Stimulated activated CD4-positive, alpha-beta T cell treated with anti-CD3 and anti-CD28 coated beads, Interleukin-15, amount 100 ng/mL, for 24 hours (primary cell): ENCODE results near the gene PUDP.
"Not testable (repeated sequence)": the region's sequence is repeated elsewhere in the genome, so short reads cannot be mapped to it uniquely, and the experiment has no call there.

Source experiments
- DNase-seq: peaks from one replicate; pipeline ENCODE4 v3.0.0-alpha.2; 2020

Gene PUDP

DNA sequence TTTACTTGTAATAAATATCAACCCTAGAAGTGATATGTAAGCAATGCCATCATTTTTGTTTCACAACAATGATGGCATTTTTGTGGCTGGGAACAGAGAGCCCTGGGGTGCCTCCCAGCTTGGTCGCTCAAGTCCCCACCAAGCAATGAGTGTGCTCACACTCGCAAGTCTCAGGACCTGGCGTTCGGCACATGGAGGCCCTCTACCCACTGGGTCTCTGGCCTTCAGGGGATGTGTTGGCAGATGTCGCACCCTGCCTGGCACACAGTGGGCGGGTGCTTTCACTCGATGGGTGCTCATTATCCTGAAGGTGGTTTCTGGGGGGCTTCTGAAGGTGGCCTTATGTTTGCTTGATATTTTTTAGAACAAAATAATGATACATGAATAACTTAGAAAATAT lies 75.1 kb downstream of the PUDP start:
- DNase-seq = no peak

DNA sequence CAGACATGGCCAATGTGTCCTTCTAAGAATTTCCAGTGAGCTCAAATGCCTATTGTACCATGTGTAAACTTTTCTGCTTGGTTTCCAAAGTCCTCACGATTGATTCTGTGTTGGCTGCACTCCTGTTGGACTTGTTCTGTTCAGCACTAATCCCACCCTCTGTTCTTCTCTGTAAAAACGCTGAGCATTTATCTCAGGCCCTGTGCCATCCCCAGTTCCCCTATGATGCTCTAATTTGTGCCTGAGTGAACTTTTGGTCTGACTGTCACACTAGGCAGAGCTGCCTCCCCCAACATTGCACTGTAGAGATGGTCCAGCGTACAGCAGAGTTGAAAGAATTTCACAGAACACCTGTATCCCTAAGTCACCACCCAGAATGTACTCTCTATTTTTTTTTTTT lies 76.6 kb downstream of the PUDP start:
- DNase-seq = no peak

DNA sequence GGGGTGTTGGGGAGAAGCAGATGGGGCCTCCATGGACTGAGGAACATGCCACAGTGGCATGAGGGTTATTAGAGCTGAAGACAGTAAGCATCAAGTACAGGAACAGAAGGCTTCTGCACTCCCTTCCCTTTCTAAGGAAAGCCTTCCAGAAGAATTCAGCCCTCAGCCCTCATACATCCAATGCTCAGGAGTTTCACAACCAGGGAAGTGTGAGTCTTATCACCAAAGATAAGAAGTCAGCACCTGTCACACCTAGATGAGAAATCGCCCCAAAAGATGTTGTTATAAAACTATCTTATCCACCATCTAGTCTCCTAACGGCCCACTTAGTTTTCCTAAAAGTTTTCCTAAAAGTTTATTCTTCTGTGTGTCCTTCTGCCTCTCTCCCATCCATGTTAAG lies 78.4 kb downstream of the PUDP start:
- DNase-seq = no peak

DNA sequence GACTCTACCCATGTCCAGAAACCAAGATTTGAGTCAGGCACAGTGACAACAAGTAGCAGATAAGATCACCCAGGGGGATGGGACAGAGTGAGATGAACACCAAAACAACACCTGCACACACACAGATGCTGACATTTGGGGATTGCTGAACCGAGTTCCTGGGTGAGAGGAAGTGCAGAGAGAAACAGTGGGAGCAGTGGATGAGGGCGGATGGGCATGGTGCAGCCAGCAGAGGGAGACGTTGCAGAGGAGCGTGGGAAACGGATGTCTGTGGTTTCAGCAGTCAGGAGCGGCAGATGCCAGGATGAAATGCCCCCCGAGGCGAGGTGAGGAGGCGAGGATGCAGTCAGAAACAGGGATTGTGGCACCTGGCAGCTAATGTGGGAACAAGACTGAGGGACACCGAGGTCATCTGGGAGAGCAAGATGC lies 79.0 kb downstream of the PUDP start:
- DNase-seq = peak; percentile 16

DNA sequence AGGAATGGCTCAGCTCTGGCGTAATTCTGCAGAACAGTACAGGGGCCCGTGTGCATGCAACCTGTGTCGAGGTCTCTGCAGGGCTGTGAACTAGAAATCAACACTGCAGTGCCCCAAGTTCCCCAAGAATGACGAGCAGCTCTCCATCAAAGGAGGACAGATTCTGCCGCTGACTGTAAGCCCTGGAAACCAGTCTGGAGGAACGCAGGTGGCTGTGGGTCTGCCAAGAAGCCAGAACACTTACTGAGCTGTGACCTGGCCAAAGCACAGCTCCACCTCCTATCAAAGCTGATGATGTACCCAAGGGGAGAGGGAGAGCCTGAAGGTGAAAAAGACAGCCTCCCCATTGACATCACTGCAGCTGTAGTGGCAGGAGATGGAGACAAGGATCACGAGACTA lies 80.7 kb downstream of the PUDP start:
- DNase-seq = no peak

DNA sequence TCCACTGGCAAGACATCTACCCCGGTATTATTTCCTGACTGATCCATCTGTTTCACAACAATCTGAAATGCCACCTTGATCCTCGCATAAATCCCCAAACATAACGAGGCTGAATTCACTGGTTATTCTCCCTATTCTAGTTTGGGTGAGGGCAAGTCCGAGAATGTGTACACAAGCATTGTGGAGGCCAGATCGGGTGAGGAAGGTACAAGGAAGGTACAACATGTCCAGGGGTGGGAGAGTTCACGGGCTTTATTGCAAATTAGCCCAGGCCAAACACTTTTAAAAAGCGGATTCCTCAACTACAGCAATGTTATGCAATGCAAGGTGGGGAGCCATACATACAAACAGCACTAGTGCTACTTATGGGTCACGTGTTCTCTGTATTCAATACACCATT lies 82.5 kb downstream of the PUDP start:
- DNase-seq = no peak

DNA sequence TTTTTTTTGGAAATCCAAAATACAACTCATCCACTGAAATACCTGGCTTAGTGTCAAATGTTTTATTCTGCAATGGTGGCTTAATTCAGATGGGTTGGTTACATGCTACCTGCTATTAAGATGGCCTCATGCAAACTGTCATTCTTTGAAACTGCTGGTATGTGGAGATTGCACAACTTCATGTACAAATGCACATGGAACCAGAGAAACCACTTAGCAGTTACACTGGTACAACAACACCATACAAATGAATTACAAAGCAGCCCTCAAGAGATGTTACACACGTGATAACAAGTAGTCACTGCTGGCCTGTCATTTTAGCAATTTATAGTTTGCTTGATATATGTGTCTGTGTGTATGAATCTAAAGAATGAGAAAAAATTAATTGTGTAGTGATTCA lies 85.0 kb downstream of the PUDP start:
- no peak for DNase-seq

DNA sequence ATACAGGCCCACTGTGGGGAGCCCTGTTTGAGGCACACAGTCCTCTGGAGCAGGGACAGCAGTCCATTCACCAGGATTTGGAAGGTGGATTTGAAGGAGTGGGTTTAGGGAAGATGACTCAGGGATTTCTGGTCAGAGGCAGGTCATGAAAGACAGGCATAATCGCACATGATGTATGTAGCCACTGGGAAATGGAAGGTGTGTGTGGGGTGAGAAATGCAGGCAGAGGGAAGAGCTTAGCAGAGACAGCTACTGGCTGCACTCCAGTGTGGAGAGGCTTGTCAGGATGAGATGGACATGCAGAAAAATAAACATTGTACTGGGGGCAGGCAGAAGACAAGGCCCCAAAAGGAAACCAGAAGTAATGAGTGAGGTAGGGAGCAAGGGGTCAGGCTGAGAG lies 85.7 kb downstream of the PUDP start:
- no peak for DNase-seq

DNA sequence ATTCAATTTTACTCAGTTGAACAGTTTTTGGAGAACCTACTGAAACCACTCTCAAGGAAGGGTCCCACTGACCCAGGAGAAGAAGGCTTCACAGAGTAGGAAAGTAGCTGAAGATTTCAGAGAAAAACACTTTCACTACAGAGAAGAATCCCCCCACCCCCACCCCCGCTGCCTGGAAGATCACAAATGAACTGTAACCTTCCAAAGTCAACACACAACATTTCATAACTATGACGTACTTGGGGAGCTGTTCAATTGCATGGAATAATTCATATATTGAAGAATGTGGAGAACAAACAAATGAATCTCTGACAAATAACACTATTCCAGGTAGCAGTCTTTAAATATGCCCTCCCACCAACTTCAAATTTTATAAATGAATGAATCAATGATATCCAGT lies 86.5 kb downstream of the PUDP start:
- DNase-seq = no peak

DNA sequence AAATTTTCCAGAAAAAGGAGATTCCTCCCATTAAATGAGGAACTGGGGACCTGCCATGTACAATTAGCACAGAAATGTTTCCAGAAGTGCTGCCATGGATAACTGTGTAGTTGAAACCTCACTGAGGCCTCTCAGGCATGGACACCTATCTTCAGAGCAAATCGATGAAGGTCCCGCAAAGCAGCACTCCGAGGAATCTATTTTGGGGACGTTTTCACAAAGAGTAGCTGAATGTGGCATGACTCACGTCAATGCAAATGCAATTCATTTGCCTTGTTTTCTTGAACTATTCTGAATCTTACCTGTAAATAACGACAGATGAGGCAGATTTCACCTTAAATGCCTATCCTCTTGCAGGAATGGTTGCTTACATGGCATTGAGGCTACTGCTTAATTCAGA lies 87.5 kb downstream of the PUDP start:
- DNase-seq = no peak

DNA sequence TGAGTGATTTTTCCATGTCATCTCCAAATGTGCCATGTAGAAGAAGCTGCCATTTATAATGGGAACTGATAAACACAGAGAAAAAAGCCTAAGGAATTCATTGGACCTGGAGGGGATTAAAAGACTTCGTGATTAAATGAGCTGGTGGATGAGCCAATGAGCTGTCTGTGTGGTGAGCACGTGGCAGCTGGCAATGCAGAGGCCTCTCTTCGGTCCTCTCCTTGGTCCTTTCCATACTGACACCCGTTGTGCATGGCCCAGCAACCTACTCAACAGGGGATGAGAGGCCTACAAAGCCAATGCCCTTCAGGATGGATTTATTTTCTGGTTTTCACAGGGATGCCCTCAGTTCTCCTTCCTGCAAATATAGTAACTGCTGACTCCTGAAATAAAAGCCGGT lies 88.1 kb downstream of the PUDP start:
- DNase-seq = no peak

DNA sequence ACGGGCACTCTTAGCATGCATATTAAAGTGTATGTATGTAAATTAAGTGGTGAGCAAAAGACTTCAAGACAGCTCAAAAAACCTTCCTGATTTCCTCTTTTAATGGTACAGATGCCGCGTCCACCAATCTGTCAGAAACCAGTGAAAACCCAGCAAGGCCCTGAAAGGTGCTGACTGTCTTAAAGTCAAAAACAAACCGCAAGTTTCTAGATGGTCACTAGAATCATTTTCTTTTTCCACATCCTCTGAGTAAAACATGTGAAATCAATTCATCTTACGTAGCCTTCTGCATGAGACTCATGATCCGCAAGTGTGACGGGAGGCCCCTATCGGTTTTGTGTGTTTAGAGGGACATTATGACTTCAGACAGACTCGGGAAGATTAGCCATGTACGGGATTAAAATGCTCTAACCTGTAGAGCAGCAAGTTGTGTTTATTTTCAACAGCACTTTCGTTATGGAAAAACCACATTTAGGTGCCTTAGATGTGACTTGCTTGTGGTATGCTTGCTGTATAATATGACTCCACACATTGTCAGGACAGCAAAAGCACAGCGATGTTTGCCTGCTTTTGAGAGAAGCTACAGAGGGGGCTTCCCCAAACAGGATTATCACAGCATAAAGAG lies 88.6 kb downstream of the PUDP start:
- peak; percentile 31 for DNase-seq

DNA sequence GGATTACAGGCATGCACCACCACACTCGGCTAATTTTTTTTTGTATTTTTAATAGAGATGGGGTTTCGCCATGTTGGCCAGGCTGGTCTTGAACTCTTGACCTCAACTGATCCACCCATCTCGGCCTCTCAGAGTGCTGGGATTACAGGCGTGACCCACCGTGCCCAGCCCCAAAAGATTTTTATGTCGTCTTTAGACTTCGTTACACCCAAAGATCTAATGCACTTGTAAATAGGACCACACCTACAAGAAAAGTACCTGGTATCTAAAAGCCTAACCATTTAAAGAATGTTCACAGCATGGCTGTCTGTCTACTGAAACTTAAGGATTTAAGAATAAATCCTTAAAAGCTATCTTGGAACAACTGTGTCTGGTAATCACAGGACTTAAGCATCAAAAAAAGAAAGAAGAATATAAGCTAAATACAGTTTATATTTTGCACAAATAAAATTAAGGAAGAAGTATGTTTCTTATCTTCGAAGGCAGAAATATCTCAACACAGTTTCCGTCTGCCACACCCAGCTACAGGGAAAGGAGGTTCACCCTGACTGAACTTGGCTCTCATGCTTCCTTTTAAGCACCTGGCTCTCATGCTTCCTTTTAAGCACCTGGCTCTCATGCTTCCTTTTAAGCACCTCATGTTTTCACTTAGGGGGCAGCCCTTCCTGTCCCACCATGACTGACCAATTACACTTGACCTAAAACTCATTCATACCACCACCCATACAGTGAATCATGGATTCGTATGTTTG lies 92.4 kb downstream of the PUDP start:
- DNase-seq = no peak

DNA sequence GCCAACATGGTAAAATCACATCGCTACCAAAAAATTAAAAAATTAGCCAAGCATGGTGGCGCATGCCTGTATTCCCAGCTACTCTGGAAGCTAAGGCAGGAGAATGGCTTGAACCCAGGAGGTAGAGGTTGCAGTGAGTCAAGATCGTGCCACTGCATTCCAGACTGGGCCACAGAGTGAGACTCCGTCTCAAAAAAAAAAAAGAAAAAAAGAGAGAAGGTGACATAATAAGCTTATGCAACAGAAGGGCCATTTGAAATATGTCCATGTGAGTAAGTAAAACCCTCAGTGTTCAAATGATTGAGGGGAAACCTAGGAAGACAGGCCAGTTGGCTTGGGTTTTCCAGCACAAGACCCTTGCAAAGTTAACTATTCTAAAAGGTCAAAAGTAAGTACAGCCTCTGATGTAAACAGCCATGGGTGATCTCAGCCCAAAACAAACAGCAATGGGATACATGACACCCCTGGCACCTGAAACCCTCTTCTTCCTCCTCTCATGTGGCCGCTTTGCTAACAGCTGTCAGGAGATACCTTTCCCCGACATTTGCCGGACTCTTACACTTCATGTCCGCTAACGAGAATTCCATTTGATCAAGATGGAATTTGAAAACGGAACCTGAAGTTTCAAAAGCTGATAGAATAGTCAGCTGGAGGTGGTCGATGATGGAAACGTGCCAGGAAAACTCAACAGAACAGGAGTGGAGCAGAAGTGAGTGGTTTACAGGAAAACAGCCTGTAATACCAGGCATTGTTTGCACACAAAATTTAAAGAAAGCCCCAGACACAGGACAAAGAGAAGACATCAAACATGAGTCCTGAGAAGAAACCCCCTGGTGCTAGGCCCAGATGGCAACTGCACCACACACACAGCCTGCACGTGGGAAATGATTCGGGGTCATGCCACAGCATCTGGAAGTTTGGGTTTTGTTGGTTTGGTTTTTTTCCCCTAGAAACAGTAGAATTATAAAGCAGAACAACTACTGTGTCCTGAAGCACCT lies 93.4 kb downstream of the PUDP start:
- no peak for DNase-seq

DNA sequence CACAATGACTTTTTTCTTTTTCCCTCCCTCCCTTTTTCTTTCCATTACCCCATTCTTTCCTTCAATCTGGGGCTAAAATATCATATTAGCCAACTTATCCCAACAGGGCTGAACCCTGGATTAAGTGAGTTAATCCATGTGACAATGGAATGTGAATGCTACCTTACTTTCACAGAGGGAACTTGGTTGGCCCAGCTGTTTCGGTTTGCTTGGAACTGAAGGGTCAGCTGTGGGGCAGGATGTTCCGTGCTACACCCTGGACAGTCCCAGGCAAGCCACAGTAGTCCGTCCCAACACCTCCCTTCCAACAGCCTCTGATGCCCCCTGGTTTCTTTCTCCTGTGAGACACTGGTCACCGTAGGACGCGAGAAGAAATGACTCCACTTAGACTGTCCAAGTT lies 95.4 kb downstream of the PUDP start:
- no peak for DNase-seq

DNA sequence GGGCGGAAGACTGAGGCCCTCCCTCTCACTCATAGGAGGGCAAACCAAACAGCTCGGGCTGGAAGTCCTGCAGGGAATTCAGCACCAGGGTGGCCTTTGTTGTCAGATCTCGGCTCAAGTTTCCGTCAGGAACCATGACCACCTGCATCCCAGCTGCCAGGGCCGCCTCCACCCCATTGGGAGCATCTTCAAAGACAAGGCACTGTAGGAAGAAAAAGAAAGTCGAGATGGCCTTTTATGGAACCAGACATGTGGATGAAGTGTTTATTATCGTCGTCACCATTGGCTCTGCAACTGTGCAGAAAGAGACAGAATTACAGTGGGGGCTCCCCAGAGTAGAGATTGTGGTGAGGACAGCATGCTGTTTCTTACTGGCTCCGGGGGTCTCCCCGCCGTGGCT lies 97.7 kb downstream of the PUDP start:
- DNase-seq = no peak

DNA sequence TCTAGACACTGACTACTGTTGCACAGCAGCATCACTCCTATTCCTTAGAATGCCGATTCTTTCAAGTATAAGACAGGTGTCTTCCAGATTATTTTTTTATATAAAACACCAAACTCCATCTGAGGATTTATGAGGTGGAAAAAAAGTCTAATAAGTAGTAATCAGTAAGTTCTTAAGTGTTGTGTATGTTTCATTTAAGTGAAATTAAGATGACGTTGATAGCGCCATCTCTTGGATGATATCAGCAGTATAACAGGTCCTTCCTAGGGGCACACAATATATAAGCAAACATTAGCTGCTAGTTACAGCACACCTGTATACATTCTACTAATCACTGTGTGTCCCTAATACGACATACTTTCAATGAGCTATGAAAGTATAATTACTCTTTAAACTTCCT lies 100.0 kb downstream of the PUDP start:
- DNase-seq = no peak

DNA sequence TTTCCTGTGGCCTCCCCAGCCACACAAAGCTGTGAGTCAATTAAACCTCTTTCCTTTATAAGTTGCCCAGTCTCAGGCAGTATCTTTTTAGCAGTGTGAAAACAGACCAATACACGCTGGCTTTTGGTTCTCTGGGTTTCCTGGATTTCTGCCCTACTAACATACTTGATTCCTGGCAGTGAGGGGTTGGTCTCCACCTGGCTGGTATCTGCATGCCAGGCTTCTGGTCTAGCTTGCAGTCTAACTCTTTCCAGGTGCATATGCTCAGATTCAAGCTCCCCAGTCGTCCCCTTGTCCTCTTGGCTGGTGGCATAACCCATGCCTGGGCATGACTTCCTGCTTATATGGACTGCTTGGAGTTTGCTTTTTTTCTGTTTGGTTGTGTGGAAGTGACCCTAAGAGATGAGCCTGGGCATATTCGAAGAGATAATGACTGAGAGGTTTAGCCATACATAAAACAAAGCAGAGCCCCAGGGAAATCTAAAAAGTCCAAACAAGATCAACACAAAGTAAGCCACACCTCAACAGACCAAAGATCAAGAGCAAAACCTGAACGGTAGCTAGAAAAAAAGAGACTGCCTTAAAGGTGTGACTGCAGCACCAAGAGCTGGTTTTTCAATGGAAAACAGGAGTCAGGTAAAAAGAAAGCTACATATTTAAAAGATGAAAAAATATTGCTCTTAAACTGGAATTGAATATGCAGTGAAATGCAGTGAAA lies 102.6 kb downstream of the PUDP start:
- DNase-seq = no peak

DNA sequence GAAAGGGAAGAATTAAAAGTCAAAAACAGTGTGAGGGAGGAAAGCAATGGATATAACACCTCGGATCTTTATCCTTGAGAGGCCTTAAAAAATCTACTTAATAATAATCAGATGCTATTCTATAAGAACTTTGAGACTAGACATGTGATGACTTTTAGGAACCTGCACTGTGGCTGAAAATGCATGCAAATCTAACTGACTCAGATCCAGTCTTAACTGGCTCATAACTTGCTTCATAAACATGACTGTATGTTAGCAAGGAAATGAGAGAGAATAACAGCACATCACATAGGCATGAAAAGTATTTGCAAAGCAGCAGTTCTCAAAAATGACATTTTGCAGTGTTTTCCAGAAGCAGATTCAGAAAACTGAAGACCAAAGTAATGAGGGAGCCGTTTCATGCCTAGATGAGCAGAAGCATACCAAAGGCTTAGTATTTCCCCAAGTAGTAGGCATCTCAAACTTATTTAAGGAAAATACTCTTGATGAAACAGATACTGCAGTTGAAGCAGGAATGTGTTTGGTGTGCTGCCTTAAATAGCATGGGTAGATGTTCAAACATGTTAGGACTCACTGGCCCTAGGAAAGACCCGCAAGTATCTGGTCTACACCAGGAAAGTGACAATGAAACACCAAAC lies 104.0 kb downstream of the PUDP start:
- not testable (repeated sequence) for DNase-seq

DNA sequence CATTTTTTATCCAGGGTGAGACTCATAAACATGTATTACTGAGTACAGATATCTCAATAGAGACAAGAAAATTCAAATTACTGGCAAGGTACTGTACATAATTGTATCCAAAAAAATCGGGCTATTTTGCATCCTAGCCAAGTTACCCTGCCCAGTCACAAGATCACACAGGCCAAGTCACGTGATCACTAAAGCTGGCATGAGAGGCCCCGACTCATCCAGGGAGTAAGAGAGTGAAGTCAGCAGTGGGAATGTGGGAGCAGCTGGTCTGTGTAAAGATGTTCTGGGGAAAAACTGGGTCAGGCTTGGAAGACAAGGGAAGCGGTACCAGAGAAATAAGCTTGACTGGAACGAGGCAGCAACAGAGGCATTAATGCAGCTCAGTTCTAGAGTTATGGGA lies 119.7 kb downstream of the PUDP start:
- no peak for DNase-seq

DNA sequence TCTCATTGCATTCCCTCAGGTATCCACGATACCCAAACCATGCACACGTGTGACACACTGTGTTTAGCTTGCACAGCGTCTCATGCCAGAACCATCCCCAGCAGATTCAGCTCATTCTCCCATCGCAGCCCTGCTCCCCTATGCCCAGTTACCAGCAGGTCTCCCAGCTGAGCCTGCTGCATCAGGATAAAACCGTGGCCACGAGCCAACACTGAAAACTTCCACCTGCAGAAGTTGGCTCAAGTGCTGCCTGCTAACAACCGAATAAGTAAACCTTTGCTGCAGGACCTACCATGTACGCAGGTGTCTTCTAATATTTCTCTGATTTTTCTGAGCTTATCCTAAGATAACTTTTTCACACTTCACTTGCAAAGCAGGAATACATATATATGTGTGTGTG lies 120.9 kb downstream of the PUDP start:
- no peak for DNase-seq

DNA sequence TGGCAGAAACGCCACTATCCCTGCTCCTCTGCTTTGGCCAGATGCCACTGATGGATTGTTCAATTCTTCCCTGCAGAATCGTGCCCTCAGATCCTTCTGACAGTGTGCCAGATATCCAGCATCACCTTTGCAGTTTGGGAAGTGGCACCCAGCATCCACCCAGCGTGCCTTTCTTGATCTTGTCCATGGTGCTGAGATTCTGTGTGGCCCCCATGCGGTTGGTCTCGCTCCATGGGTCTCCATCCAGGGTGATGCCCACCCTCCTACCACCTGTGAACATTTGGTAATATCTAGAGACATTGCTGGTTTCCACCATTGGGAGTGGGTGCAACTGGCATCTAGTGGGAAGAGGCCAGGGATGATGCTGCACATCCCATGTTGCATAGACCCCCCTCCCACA lies 121.6 kb downstream of the PUDP start:
- DNase-seq = not testable (repeated sequence)

DNA sequence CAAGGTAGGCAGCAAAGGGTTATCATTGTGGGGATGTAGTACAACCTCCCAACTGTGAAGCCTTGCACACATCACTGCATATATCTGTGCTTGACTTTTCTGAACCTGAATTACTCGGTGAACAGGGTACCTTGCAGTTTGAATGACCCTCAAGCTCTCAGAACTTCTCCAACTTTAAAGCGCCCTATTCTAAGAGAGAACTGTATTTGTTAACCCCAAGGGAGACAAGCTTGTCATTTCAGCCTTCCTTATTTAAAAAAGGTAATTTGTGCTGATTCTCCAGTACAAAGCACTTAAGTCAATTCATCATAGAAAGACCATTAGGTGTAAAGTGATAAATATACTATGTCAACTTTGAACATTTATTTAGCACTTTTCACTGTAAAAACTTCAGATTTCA lies 122.5 kb downstream of the PUDP start:
- DNase-seq = no peak
